ENCODE results near the gene FAM120A.
"Not testable (repeated sequence)": the region's sequence is repeated elsewhere in the genome, so short reads cannot be mapped to it uniquely, and the experiment has no call there.

The FAM120A gene

DNA sequence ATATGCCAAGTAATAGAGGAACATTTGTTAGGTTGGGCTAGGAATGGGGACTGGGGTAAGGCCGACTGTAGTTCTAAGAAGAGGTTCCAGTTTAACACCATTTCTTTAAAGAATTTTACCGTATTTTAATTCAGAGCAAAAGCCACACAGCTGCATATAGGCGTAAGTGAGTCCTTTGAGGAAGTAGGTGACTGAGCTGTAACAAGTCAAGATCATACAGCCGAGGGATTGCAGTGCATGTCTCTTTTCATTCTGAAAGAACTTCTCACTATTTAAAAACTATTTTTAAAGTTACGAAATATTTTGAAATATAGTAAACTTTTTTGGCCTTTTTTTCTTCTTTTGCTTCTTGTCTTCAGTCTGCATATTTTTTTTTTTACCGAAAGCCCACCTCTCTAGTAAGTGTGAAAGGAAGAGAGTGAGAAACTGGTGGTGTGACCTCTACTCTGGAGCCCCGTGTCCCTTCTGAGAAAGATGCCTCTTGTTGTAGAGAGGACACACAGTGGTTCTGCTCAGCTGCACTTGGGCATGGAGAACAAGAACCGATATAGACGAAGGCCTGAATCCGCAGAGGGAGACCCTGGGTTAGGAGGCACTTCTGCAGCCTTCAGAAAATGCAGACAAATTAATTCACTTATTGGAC, 60.8 kb downstream of the FAM120A start:
- not testable (repeated sequence) for DNase-seq

- no peak for DNase-seq
Measured at GRCh38 chr9:93513606-93514005, 62.1 kb downstream of the FAM120A start.

DNA sequence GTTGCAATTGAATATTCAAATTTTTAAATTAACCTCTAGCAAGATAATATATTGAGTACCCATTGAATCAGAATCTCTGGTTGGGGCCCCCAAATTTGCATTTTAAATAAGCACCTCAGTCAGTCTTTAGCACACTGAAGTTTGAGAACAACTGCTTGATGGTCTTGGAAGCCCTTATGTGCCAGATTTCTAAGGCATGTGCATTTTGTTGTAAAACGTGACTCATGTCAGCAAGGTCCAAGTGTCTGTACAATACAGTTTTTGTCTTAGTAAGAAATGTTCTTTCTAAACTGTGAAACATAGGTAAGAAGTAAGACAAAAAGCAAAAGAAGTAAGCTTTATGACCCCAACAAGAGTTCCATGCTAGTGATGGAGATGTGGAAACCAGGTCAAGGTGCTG, 65.8 kb downstream of the FAM120A start:
- DNase-seq, result no peak

DNA sequence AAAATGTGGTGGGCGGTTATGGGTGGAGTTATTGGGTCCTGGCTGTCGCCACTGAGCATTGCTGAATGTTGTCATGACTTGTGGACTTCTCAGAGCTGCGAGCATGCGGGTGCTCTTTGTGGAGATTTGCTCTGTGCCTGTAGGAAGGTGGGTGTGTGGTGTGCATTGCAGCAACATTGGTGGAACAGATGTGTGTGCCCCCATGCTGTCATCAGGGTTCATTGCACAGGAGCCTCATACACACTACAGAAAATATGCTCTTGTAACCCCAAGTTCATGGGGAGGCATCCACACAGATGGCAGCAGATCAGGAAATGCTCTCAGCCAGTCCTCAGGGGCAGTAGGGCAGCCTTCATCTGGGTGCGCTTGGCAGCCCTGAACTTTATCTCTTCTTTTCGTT, 69.0 kb downstream of the FAM120A start:
- DNase-seq, result no peak

- no peak for DNase-seq
Measured at GRCh38 chr9:93522736-93523135, 71.3 kb downstream of the FAM120A start.

- no peak for DNase-seq
Measured at GRCh38 chr9:93523518-93524144, 72.1 kb downstream of the FAM120A start.

DNA sequence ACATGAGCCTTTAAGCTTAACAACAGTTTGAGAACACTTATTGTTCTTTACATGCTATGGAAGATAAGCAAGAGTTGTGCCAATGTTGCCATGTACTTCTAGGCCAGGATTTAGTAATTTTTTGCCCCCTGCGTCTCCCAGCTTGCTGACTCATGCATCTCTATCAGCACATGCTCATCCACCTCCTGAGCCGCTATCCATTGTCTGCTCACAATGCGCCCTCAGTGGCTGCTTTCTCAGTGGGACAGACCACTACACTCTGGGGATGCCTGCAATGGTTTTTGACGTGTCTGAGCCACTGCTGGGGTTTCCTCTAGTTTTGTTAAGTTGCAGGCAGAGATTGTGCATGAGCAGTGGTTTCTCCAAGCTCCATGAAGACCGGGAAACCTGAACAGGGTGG, 74.0 kb downstream of the FAM120A start:
- DNase-seq, result no peak

GRCh38 chr9:93531374-93531773, 79.9 kb downstream of the FAM120A start:
- DNase-seq, result no peak

DNA sequence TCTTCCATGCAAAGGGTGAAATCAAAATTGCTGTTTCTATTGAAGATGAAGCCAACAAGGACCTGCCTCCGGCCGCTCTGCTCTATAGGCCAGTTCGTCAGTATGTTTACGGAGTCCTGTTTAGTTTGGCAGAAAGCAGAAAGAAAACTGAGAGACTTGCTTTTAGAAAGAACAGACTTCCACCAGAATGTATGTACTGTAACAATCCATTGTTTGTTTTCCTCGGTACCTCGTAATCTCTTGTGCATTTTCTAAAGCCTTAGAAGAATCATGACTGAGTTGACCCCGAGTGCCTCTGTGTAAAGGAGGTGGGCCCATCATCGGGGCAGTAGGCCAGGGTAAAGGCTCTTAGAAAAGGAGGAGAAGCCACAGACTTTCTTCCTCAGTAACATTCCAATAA, 80.7 kb downstream of the FAM120A start:
- DNase-seq, result no peak

DNA sequence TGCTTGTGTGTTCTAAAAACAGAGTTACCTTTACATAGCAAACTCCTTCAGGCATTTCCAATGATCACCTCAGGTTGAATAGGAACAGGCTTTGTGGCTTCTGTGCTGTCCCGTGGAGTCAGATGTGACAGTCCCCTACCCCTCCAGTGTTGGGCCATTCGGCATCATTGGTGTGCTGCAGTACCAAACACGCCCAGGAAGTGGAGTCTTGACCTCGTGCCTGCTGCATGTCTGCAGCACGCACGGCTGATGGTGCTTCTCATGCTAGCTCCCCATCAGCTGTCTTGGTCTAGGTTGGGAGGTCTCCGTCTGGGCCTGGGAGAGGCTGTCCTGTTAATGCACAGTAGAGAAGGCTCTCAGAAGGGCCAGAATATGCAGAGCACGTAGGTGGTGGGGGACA, 82.4 kb downstream of the FAM120A start:
- DNase-seq, result no peak

GRCh38 chr9:93536167-93536566, 84.7 kb downstream of the FAM120A start:
- DNase-seq, result no peak

DNA sequence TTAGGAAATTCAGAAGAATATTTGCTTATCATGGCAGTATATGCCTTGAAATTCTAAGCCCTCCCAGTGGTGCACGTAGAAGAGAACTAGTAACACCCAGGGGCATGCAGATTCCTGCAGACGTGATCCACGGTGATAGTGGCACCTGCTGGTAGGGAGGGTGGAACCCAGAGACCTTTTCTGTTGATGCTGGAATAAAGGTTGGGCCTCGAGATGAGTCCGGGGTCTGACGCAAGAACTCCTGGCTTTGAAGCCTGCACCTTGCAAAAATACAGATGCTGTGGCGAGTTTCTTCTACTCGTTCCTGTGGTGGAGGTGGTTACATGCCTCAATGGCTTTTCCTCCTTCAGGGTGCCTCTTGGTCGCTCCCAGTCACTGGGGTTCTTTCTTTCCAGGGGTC, 85.4 kb downstream of the FAM120A start:
- DNase-seq, result no peak

DNA sequence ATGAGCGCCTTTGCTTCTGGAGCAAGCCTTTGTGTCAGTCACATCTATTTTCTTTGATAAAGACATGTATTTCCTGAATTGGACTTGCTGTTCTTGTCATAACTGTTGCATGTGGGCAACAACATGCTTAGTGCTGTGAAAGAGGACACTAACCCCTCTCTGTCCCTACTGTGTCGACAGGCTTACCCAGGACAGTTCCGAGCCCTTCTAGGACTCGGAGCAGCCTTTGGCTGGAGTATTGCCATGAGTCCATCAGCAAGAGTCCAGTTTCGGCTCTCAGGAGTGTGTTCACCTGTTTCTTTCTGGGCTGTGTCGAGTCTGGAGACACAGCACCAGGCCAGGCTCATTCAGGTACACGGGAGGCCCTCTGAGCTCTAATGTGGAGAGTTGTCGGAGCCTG, 88.8 kb downstream of the FAM120A start:
- no peak for DNase-seq

DNA sequence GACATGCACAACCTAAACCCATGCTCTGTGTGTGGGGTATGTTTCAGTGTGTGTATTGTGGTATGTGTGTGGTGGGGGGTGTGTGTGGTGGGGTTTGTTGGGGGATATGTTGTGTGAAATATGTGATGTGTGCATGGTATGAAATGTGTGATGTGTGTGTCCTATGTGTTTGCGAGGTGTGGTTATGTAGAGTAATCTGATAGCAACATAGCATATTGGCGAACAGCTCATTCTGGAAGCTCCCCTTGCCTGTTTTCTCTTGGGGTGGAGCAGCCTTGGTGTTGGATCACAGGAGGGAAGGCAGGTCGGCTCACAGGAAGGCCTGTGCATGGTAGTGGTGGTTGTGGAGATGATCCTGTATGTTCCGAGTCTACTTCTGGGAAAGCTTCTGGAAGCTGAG, 89.5 kb downstream of the FAM120A start:
- DNase-seq, result no peak

- DNase-seq, result no peak
Measured at GRCh38 chr9:93541581-93542349, 90.3 kb downstream of the FAM120A start.

GRCh38 chr9:93543117-93543516, 91.6 kb downstream of the FAM120A start:
- DNase-seq, result no peak

GRCh38 chr9:93546356-93546755, 94.9 kb downstream of the FAM120A start:
- DNase-seq, result no peak

- no peak for DNase-seq
Measured at GRCh38 chr9:93549611-93550010, 98.1 kb downstream of the FAM120A start.

GRCh38 chr9:93552923-93553322, 101.4 kb downstream of the FAM120A start:
- no peak for DNase-seq

- DNase-seq, result no peak
Measured at GRCh38 chr9:93555370-93555769, 103.9 kb downstream of the FAM120A start.

DNA sequence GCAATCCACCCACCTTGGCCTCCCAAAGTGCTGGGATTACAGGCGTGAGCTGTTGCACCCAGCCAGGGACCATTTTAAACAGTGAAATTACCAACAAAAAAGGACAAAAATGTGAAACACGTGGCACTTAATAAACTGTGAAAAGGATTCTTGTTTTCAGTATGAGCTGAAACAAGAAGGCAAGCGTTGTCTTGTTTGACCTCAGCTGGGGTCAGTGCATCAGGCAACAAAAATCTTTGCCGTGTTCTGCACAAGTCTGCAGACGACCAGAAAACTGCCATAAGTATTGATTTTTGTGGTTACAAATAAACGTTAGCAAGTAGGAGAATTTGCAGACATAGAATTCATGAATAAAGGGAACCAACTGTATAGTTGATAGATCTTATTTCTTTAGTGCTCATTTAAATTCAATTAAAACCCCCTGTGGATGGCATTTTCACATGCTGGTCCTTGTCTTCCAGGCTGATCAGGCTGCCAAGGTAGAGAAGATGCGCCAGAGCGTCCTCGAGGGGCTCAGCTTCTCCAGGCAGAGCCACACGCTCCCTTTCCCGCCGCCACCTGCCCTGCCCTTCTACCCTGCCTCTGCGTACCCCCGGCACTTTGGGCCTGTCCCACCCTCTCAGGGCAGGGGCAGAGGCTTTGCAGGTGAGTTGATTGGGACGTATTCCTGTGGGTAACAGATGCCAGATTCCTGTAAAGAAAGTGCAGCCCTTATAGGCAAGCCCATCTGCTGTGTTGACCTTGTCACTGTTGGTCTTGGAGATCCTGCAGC, 106.1 kb downstream of the FAM120A start:
- DNase-seq, result no peak

DNA sequence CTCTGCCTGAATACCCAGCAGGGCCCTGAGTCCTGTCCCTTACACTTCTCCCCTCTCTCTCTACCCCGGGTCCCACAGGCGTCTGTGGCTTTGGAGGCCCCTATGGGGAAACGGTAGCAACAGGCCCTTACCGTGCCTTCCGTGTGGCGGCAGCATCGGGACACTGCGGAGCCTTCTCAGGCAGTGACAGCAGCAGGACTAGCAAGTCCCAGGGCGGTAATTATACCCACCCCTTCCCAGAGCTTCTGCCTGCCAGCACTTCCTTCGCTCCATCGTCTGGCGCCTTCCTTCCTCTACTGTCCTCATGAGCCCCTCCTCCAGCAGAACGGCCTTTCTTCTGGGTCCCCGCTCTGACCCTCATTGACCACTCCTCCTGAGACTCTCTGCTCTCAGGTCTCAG, 107.0 kb downstream of the FAM120A start:
- no peak for DNase-seq

GRCh38 chr9:93560991-93561390, 109.5 kb downstream of the FAM120A start:
- no peak for DNase-seq

DNA sequence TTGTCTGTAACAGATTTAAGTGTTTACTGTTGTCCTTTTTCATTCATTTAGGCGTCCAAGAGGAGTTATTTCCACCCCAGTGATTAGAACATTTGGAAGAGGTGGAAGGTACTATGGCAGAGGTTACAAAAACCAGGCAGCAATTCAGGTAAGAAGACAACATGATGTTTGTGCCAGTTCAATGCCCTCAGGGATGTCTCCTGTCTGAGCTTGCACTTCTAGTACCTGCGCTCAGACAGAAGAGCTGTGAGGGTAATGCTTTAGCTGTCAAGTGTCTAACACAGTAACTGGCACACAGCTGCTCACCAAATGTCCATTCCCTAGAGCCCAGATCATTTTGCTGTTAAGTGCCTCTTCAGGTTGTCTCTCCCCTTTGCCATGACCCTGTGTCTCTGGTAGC, 110.7 kb downstream of the FAM120A start:
- DNase-seq, result no peak
